CD4-positive, alpha-beta T cell treated with Interleukin-15 for 4 hours (primary cell): ENCODE measurements around the gene ZNF438.
"Not testable (repeated sequence)": the region's sequence is repeated elsewhere in the genome, so short reads cannot be mapped to it uniquely, and the experiment has no call there.

ENCODE experiments used
- DNase-seq: peaks from one replicate; pipeline ENCODE4 v3.0.0-alpha.2; 2020; ENCODE audit warnings: low spot score

Gene ZNF438

GRCh38 chr10:30935078-30935477 is 96.6 kb downstream of the ZNF438 start:
- no peak for DNase-seq

GRCh38 chr10:30931094-30931493 is 100.6 kb downstream of the ZNF438 start:
- no peak for DNase-seq

DNA sequence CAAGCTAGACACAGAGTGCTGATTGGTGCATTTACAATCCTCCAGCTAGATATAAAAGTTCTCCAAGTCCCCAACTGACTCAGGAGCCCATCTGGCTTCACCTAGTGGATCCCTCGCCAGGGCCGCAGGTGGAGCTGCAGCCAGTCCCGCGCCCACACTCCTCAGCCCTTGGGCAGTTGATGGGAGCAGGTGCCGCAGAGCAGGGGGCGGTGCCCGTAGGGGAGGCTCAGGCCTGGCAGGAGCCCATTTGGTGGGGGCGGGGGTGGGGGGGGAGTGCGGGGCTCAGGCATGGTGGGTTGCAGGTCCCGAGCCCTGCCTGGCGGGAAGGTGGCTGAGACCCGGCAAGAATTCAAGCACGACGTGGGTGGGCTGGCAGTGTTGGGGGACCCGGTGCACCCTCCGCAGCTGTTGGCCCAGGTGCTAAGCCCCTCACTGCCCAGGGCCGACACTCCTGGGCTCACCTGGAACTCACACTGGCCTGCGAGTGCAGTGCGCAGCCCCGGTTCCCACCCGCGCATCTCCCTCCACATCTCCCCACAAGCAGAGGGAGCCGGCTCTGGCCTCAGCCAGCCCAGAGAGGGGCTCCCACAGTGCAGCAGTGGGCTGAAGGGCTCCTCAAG is 101.7 kb downstream of the ZNF438 start:
- no peak for DNase-seq

DNA sequence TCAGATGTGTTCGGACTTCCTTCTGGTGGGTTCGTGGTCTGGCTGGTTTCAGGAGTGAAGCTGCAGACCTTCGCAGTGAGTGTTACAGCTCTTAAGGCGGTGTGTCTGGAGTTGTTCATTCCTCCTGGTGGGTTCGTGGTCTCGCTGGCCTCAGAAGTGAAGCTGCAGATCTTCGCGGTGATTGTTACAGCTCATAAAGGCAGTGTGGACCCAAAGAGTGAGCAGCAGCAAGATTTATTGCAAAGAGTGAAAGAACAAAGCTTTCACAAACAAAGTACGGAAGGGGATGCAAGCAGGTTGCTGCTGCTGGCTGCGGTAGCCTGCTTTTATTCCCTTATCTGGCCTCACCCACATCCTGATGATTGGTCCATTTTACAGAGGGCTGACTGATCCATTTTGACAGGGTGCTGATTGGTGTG is 102.3 kb downstream of the ZNF438 start:
- DNase-seq, result not testable (repeated sequence)

GRCh38 chr10:30928742-30929141 is 102.9 kb downstream of the ZNF438 start:
- DNase-seq, result no peak

DNA sequence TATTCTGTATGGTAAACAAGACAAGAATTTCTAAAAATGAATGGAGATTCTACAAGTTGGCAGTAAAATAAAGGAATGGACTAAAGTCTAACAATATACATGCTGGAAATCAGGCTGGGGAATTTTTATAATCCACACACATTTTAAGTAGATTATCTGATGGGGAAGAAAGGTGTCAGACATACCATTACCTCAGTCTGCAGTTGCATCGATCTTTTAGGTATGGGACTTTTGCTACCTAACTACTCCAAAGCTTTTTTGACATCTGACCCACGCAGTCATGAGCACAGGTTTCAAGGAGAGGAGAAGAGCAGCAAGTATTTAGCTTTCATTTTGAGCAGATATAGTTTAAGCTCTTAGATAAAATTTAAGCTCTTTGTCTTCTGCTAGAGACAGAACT is 113.0 kb downstream of the ZNF438 start:
- no peak for DNase-seq

- no peak for DNase-seq
Measured at GRCh38 chr10:30917789-30918188, 113.9 kb downstream of the ZNF438 start.

DNA sequence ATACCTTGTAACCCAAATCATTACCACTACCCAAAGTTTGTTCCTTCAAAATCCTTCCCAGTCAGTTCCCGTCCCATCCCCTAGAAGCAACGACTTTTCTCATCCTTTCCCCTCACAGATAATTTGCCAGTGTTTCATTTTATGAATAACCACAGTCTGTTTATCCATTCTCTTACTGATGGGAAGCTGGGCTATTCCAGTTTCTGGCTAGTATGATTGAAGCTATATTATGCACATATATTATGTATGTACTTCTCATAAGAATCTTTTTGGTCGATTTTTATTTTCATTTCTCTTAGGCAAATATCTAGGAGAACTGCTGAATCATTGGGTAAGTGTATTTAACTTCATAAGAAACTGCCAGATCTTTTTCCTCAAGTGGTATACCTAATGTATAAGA is 114.6 kb downstream of the ZNF438 start:
- no peak for DNase-seq

GRCh38 chr10:30915146-30915545 is 116.5 kb downstream of the ZNF438 start:
- DNase-seq, result no peak

- no peak for DNase-seq
Measured at GRCh38 chr10:30911303-30911863, 120.3 kb downstream of the ZNF438 start.

DNA sequence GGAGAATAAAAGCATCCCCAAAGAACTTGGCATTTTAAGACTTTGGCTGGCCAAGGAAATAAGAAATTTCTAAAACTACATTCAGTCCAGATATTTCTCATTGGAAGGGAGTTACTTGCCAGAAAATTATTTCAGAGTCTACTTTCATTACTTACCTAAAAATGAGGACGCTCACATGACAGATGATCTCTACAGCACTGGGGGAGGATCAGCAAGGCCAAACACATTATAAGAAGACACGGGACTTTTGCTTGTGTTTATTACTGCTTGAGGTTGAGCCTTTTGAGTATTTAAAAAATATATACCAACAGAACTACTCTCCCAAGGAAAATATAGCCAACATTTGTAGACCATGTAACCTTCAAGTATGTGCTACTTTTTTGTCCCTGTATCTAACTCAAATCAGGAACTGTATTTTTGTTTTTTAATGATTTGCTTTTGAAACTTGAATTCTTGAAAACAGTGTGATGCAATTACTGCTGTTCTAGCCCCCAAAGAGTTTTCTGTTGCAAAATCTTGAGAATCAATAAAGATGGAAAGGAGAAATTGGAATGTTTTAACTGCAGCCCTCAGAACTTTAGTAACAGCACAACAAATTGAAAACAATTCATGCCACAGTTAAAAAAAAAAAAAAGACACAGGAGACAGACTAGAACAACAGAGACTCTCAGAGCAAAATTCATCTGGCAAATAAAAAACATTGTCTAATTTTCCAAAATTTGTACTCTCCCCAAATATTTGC is 128.1 kb downstream of the ZNF438 start:
- DNase-seq, result no peak

DNA sequence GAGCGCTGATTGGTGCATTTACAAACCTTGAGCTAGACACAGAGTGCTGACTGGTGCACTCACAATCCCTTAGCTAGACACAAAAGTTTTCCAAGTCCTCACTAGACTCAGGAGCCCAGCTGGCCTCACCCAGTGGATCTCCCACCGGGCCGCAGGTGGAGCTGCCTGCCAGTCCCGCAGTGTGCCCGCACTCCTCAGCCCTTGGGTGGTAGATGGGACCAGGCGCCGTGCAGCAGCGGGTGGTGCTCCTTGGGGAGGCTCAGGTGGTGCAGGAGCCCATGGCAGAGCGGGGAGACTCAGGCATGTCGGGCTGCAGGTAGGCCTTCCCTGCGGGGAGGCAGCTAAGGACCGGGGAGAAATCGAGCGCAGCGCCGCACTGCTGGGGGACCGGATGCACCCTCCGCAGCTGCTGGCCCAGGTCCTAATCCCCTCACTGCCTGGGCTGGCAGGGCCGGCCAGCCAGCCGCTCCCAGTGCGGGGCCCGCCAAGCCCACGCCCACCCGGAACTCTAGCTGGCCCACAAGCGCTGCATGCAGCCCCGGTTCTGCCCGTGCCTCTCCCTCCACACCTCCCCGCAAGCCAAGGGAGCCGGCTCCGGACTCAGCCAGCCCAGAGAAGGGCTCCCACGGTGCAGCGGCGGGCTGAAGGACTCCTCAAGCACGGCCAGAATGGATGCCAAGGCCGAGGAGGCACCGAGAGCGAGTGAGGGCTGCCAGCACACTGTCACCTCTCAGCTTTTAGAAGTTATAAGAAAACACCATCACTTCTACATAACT is 128.9 kb downstream of the ZNF438 start:
- DNase-seq, result no peak

GRCh38 chr10:30901487-30901886 is 130.2 kb downstream of the ZNF438 start:
- DNase-seq, result not testable (repeated sequence)

GRCh38 chr10:30898964-30899363 is 132.7 kb downstream of the ZNF438 start:
- no peak for DNase-seq

- no peak for DNase-seq
Measured at GRCh38 chr10:30897547-30897946, 134.1 kb downstream of the ZNF438 start.

- no peak for DNase-seq
Measured at GRCh38 chr10:30897048-30897447, 134.6 kb downstream of the ZNF438 start.

DNA sequence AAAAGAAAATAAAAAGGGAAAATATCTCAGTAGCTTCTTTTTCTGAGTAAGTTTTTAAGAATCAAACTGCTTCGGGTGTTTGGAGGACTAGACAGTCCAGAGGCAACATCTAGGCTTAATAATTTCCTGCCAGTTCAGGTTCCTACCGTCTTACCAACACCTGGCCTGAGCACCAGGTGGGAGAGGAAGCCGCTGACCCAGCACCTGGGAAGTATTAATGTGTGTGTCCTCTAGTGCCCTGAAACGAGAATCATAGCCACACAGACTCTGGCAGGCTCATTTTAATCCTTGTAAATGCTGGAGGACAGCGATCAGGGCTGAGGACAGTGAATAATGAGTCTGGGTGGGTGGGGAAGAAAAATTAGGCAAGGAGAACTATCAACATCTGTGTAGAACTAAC is 137.4 kb downstream of the ZNF438 start:
- no peak for DNase-seq

DNA sequence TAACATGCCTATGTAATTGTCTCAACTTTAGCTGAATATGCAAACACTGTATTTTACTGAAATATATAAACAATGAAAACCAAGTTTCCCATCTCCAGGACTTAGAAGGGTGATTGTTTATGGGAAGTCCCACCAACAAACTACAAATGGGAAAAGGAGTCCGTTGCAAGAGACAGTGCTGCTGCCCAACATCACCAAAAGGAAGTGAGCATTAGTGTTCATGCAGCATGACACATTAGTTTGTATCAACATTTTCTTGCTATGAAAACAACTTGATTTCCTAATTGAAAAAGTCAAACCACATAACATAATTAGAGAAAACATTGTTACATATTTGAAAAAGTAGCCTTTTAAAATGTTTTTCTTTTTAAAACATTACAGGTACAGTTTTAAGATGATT is 138.5 kb downstream of the ZNF438 start:
- DNase-seq, result no peak

DNA sequence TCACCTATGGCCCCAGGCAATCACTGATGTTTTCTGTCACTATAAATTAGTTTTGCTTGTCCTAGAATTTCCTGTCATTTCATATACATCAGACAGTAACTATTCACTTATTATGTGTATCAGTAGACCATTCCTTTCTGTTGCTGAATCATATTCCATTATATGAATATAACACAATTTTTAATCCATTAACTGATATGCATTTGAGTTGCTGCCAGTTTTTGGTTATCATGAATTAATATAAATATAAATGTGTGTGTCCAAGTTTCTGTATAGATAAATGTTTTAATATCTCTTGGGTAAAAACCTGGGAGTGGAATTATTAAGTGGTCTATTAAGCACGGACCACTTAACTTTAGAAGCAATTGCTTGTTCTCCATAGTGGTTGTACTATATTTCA is 143.8 kb downstream of the ZNF438 start:
- no peak for DNase-seq

- DNase-seq, result no peak
Measured at GRCh38 chr10:30885423-30885822, 146.2 kb downstream of the ZNF438 start.

- no peak for DNase-seq
Measured at GRCh38 chr10:30883751-30884150, 147.9 kb downstream of the ZNF438 start.

DNA sequence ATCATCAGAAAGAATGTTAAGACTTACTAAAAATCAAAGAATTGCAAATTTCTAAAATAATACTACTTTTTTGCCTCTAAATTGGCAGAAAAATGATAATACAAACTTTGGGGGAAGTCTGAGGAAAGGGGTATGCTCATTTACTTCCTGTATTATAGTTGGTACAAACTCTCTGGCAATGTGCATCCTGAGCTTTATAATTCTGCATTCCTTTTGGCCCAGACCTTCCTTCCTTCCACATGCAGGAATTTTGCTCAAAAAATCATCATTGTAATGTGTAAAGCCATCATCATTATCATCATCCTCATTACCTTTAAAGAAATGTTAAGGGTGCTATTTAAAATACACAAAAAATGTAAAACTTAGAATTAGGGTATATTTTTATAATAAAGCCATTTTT is 148.5 kb downstream of the ZNF438 start:
- no peak for DNase-seq

DNA sequence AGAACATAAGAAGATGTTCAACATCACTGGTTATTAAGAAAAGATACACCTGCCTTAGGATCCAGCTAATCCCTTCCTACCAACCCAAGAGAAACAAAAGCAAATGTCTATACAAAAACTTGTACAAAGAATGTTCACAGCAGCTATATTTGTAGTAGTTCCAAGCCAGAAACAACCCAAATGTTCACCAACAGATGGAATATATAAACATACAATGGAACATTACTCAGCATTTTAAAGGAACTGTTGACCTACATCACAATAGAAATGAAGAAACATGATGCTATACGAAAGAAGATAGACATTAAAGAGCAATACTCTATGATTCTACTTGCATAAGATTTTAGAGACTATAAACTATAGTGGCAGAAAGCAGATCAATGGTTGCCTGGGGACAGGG is 149.4 kb downstream of the ZNF438 start:
- DNase-seq, result no peak
